Erythroblast (primary cell): Measurements from ENCODE around the gene SCLT1.

Experiments used
- GATA1 ChIP-seq: IDR thresholded peaks from 2 replicates; pipeline ENCODE4 v1.6.1; 2011; ENCODE audit warnings: low read depth, mild to moderate bottlenecking, control low read depth, low read length, moderate library complexity
- POLR2A ChIP-seq: IDR thresholded peaks from 2 replicates; pipeline ENCODE4 v1.6.1; 2011; ENCODE audit warnings: mild to moderate bottlenecking, low read length

DNA sequence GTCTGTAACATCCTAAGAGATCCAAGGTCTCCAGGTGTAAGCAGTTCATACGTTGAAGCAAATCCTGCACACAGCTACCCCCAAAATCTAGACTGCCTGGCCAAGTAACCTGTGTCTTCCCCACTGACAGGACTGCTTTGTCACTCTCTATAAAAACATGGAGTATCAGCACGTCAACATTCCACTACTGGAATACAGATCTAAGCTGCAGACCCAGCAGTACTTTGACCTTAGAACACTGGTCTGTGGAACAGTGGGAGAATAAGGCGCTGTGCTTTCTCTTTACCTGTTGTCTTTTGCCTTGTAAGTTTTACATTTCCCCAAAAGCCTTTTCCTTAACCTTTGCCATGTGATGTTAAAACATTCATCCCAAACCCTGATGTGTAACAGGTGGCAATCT lies 146.4 kb downstream of the SCLT1 start:
- TF ChIP-seq POLR2A: no peak
- TF ChIP-seq GATA1: no peak
